Measurements from ENCODE around the gene CRTAC1. TPM values are rescaled to one million over a fixed set of nuclear protein-coding genes. Genes with fewer than 3 reads are reported as not detected.

The CRTAC1 gene, protein sequence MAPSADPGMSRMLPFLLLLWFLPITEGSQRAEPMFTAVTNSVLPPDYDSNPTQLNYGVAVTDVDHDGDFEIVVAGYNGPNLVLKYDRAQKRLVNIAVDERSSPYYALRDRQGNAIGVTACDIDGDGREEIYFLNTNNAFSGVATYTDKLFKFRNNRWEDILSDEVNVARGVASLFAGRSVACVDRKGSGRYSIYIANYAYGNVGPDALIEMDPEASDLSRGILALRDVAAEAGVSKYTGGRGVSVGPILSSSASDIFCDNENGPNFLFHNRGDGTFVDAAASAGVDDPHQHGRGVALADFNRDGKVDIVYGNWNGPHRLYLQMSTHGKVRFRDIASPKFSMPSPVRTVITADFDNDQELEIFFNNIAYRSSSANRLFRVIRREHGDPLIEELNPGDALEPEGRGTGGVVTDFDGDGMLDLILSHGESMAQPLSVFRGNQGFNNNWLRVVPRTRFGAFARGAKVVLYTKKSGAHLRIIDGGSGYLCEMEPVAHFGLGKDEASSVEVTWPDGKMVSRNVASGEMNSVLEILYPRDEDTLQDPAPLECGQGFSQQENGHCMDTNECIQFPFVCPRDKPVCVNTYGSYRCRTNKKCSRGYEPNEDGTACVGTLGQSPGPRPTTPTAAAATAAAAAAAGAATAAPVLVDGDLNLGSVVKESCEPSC
- total RNA-seq = 0.74 and 5.6 TPM in 2 replicates

GRCh38 chr10:98030093-98030821 lies at the start of gene CRTAC1:
CRTAC1 (minus strand) TSS chr10:98030621; CDS start chr10:98030472, 149 bp downstream.

GRCh38 chr10:97849687-97850402 lies 180.6 kb downstream of the CRTAC1 start, which contains the start of gene GOLGA7B:
GOLGA7B (plus strand) TSS chr10:97849843; CDS start chr10:97850304, 461 bp downstream.

Other genes starting within 250 kb of the CRTAC1 start
- 0.05 TPM in 1 of 2 replicates, not detected in the other for gene GOLGA7B, start 180.8 kb downstream of the CRTAC1 start, total RNA-seq
- gene R3HCC1L, start 104.0 kb upstream of the CRTAC1 start, total RNA-seq = 6.3 and 6.7 TPM in 2 replicates
- gene LOXL4, start 237.6 kb upstream of the CRTAC1 start, total RNA-seq = 9.1 and 9.3 TPM in 2 replicates